Mucosa of rectum (tissue), 2 donors: ENCODE results near the gene KMT2E.

Source experiments
- H3K27ac ChIP-seq, 2 donors: one replicate each; pipeline ENCODE4 v1.7.0; 2013; ENCODE audit warnings: inconsistent platforms in 2 of 2, low read depth in 2 of 2, low read length in 2 of 2
- H3K27me3 ChIP-seq, 2 donors: one replicate each; pipeline ENCODE4 v1.7.0; 2013; ENCODE audit warnings: low read length in 2 of 2; ENCODE audit not compliant: control insufficient read depth in 2 of 2, insufficient read depth in 2 of 2
- H3K36me3 ChIP-seq, 2 donors: one replicate each; pipeline ENCODE4 v1.7.0; 2013; ENCODE audit warnings: low read length in 2 of 2; ENCODE audit not compliant: control insufficient read depth in 2 of 2, insufficient read depth in 2 of 2
- H3K4me1 ChIP-seq, 2 donors: one replicate each; pipeline ENCODE4 v1.7.0; 2013; ENCODE audit warnings: low read length in 2 of 2, mild to moderate bottlenecking in 1 of 2; ENCODE audit not compliant: control insufficient read depth in 2 of 2, insufficient read depth in 2 of 2
- H3K4me3 ChIP-seq, 2 donors: one replicate each; pipeline ENCODE4 v1.7.0; 2013; ENCODE audit warnings: low read length in 2 of 2
- H3K9ac ChIP-seq, 2 donors: one replicate each; pipeline ENCODE4 v1.7.0; 2013; ENCODE audit warnings: low read length in 2 of 2, low read depth in 1 of 2, mild to moderate bottlenecking in 1 of 2
- H3K9me3 ChIP-seq, 2 donors: one replicate each; pipeline ENCODE4 v1.7.0; 2013; ENCODE audit warnings: low read length in 2 of 2; ENCODE audit not compliant: control insufficient read depth in 2 of 2
- donor health status: healthy.
- donor health status: Normal muscosa, but diverticular disease.

The KMT2E gene

GRCh38 chr7:105122619-105123018 lies 108.6 kb downstream of the KMT2E start:
- H3K9me3 ChIP-seq, result no peaks in the 10 kb centered on the region
- no peaks in the 10 kb centered on the region for H3K4me1 ChIP-seq
- H3K9ac ChIP-seq, result no peak overlapping the region

GRCh38 chr7:105125745-105126144 lies 111.7 kb downstream of the KMT2E start:
- Histone ChIP-seq H3K36me3 (peaks cover 7 to 29% of the 10 kb centered on the region in 2 donors), H3K27ac (no peak overlapping the region), H3K9me3 (no peaks in the 10 kb centered on the region), H3K4me3 (no peak overlapping the region), H3K9ac (no peak overlapping the region), H3K27me3 (no peaks in the 10 kb centered on the region), H3K4me1 (no peaks in the 10 kb centered on the region)

More at GRCh38 chr7:105122619-105123018, 108.6 kb downstream of the KMT2E start:
- H3K4me3 ChIP-seq, result no peak overlapping the region
- peaks cover 9 to 19% of the 10 kb centered on the region in 2 donors for H3K36me3 ChIP-seq
- no peaks in the 10 kb centered on the region for H3K27me3 ChIP-seq
- H3K27ac ChIP-seq, result no peak overlapping the region

GRCh38 chr7:105126436-105126975 lies 112.5 kb downstream of the KMT2E start:
- no peak overlapping the region for H3K4me3 ChIP-seq
- peaks cover 7 to 33% of the 10 kb centered on the region in 2 donors for H3K36me3 ChIP-seq
- H3K27ac ChIP-seq, result no peak overlapping the region
- H3K4me1 ChIP-seq, result no peaks in the 10 kb centered on the region
- no peaks in the 10 kb centered on the region for H3K9me3 ChIP-seq
- H3K27me3 ChIP-seq, result no peaks in the 10 kb centered on the region
- H3K9ac ChIP-seq, result no peak overlapping the region

GRCh38 chr7:105127179-105127578 lies 113.2 kb downstream of the KMT2E start:
- H3K27ac ChIP-seq, result no peak overlapping the region
- no peaks in the 10 kb centered on the region for H3K27me3 ChIP-seq
- no peaks in the 10 kb centered on the region for H3K4me1 ChIP-seq
- no peaks in the 10 kb centered on the region for H3K9me3 ChIP-seq
- peaks cover 11 to 35% of the 10 kb centered on the region in 2 donors for H3K36me3 ChIP-seq
- no peak overlapping the region for H3K4me3 ChIP-seq
- H3K9ac ChIP-seq, result no peak overlapping the region

GRCh38 chr7:105130048-105130447 lies 116.0 kb downstream of the KMT2E start:
- no peak overlapping the region for H3K4me3 ChIP-seq
- no peaks in the 10 kb centered on the region for H3K4me1 ChIP-seq
- H3K27ac ChIP-seq, result no peak overlapping the region
- no peaks in the 10 kb centered on the region for H3K9me3 ChIP-seq
- H3K27me3 ChIP-seq, result no peaks in the 10 kb centered on the region
- H3K36me3 ChIP-seq, result peaks cover 14 to 46% of the 10 kb centered on the region in 2 donors
- H3K9ac ChIP-seq, result no peak overlapping the region

GRCh38 chr7:105130580-105130979 lies 116.6 kb downstream of the KMT2E start:
- Histone ChIP-seq H3K4me1 (no peaks in the 10 kb centered on the region), H3K27ac (no peak overlapping the region), H3K4me3 (no peak overlapping the region), H3K27me3 (no peaks in the 10 kb centered on the region), H3K9me3 (no peaks in the 10 kb centered on the region), H3K36me3 (peaks cover 14 to 41% of the 10 kb centered on the region in 2 donors), H3K9ac (no peak overlapping the region)

- no peaks in the 10 kb centered on the region for H3K9me3 ChIP-seq
- H3K9ac ChIP-seq, result no peak overlapping the region
- H3K27ac ChIP-seq, result no peak overlapping the region
- H3K27me3 ChIP-seq, result no peaks in the 10 kb centered on the region
- no peak overlapping the region for H3K4me3 ChIP-seq
- H3K36me3 ChIP-seq, result peaks cover 14 to 36% of the 10 kb centered on the region in 2 donors
- H3K4me1 ChIP-seq, result no peaks in the 10 kb centered on the region
These were observed 117.1 kb downstream of the KMT2E start for GRCh38 chr7:105131033-105131656.

- H3K36me3 ChIP-seq, result peaks cover 19 to 33% of the 10 kb centered on the region in 2 donors
- H3K27me3 ChIP-seq, result no peaks in the 10 kb centered on the region
These were observed 117.9 kb downstream of the KMT2E start for GRCh38 chr7:105131890-105132289.

GRCh38 chr7:105132335-105132734 lies 118.3 kb downstream of the KMT2E start:
- Histone ChIP-seq H3K27me3 (no peaks in the 10 kb centered on the region), H3K36me3 (peaks cover 18 to 38% of the 10 kb centered on the region in 2 donors), H3K9me3 (no peaks in the 10 kb centered on the region), H3K4me1 (no peaks in the 10 kb centered on the region), H3K27ac (no peak overlapping the region), H3K9ac (no peak overlapping the region), H3K4me3 (no peak overlapping the region)

More at GRCh38 chr7:105131890-105132289, 117.9 kb downstream of the KMT2E start:
- Histone ChIP-seq H3K4me3 (no peak overlapping the region), H3K4me1 (no peaks in the 10 kb centered on the region), H3K9ac (no peak overlapping the region), H3K27ac (no peak overlapping the region), H3K9me3 (no peaks in the 10 kb centered on the region)

GRCh38 chr7:105132835-105133234 lies 118.8 kb downstream of the KMT2E start:
- H3K27me3 ChIP-seq, result no peaks in the 10 kb centered on the region
- no peak overlapping the region for H3K4me3 ChIP-seq
- H3K9ac ChIP-seq, result no peak overlapping the region
- H3K36me3 ChIP-seq, result peaks cover 19 to 38% of the 10 kb centered on the region in 2 donors
- H3K9me3 ChIP-seq, result no peaks in the 10 kb centered on the region
- H3K4me1 ChIP-seq, result no peaks in the 10 kb centered on the region
- no peak overlapping the region for H3K27ac ChIP-seq
